Caco-2 (cell line): Measurements from ENCODE around the gene CD1C. TPM values are rescaled to one million over a fixed set of nuclear protein-coding genes. Genes with fewer than 3 reads are reported as not detected.
"Not testable (repeated sequence)": the region's sequence is repeated elsewhere in the genome, so short reads cannot be mapped to it uniquely, and the experiment has no call there.

Experiments used
- BruUV-seq: library from RNA; stranded (reverse); fragments of 400-500 nt; replicated peaks from 2 replicates; lab custom pipeline; 2021; lab: Mats Ljungman, UMichigan
- CTCF ChIA-PET: fragments of 300-600 bp; sonication (Branson Sonifier 250); formaldehyde crosslinking; loops from one replicate; lab custom pipeline; 2022; ENCODE audit warnings: antibody characterized with exemption; lab: Charles Lee
- POLR2A ChIA-PET: fragments of 300-600 bp; sonication (Branson Sonifier 250); formaldehyde crosslinking; loops from one replicate; lab custom pipeline; 2022; ENCODE audit warnings: antibody characterized with exemption; lab: Charles Lee
- DNase-seq, 2 experiments: peaks; one replicate each; pipeline versions ENCODE4 v3.0.0 to v3.0.0-alpha.2; 2020 to 2022
- H3K27me3 ChIP-seq: replicated peaks from 2 replicates; pipeline ENCODE4 v1.6.0; 2011; ENCODE audit warnings: low read length; ENCODE audit not compliant: control insufficient read depth, insufficient read depth
- H3K36me3 ChIP-seq: 2 replicates; pipeline ENCODE4 v1.5.1; 2011; ENCODE audit warnings: low read length; ENCODE audit not compliant: control insufficient read depth, insufficient read depth
- H3K4me1 ChIP-seq: fragments of 250-450 bp; sonication (Bioruptor Pico); 2 replicates; pipeline ENCODE4 v1.5.1; 2020; ENCODE audit warnings: mild to moderate bottlenecking
- H3K4me3 ChIP-seq: 2 replicates; pipeline ENCODE4 v1.5.1; 2011; ENCODE audit warnings: low read depth, mild to moderate bottlenecking, control low read depth, low read length
- H3K9me3 ChIP-seq: fragments of 250-450 bp; sonication (Bioruptor Pico); 2 replicates; pipeline ENCODE4 v1.5.1; 2020; ENCODE audit warnings: mild to moderate bottlenecking, moderate library complexity
- H3K27ac Mint-ChIP-seq: one replicate; pipeline ENCODE4 v1.8.0; 2022; ENCODE audit warnings: mixed read lengths; ENCODE audit not compliant: unreplicated experiment
- H3K27me3 Mint-ChIP-seq: one replicate; pipeline ENCODE4 v1.8.0; 2022; ENCODE audit warnings: mixed read lengths; ENCODE audit not compliant: insufficient read depth, unreplicated experiment
- H3K36me3 Mint-ChIP-seq: one replicate; pipeline ENCODE4 v1.8.0; 2022; ENCODE audit warnings: mild to moderate bottlenecking, mixed read lengths; ENCODE audit not compliant: insufficient read depth, unreplicated experiment
- H3K4me1 Mint-ChIP-seq: one replicate; pipeline ENCODE4 v1.8.0; 2022; ENCODE audit warnings: low read depth, mixed read lengths; ENCODE audit not compliant: unreplicated experiment
- H3K4me3 Mint-ChIP-seq: one replicate; pipeline ENCODE4 v1.8.0; 2022; ENCODE audit warnings: mild to moderate bottlenecking, moderate library complexity, mixed read lengths; ENCODE audit not compliant: unreplicated experiment
- H3K9me3 Mint-ChIP-seq: one replicate; pipeline ENCODE4 v1.8.0; 2022; ENCODE audit warnings: mixed read lengths; ENCODE audit not compliant: unreplicated experiment
- intact Hi-C: fragments of 100-400 bp; cut with micrococcal nuclease; formaldehyde crosslinking; loops from one replicate; pipeline ENCODE4 v1.10.0; 2022; ENCODE audit not compliant: unreplicated experiment
- total RNA-seq: library from RNA; stranded (reverse); gene quantifications from 2 replicates; pipeline ENCODE4 v1.2.3, GENCODE V29; 2022
- TF ChIP-seq, protein P1 (sequence below), 2 experiments: fragments of 200-600 bp in 1 of 2; IDR thresholded peaks; 1 replicate in 1 of 2; 2 replicates in 1 of 2; pipeline versions ENCODE4 v1.5.1 to v1.8.0; 2011 to 2022; ENCODE audit warnings: antibody characterized with exemption in 1 of 2, control low read depth in 1 of 2, inconsistent platforms in 1 of 2, low read depth in 1 of 2, low read length in 1 of 2, mild to moderate bottlenecking in 1 of 2, moderate library complexity in 1 of 2; ENCODE audit not compliant: insufficient read depth in 1 of 2, severe bottlenecking in 1 of 2, unreplicated experiment in 1 of 2

Gene CD1C
- total RNA-seq, 1 experiment from 2014 or later: not detected

DNA sequence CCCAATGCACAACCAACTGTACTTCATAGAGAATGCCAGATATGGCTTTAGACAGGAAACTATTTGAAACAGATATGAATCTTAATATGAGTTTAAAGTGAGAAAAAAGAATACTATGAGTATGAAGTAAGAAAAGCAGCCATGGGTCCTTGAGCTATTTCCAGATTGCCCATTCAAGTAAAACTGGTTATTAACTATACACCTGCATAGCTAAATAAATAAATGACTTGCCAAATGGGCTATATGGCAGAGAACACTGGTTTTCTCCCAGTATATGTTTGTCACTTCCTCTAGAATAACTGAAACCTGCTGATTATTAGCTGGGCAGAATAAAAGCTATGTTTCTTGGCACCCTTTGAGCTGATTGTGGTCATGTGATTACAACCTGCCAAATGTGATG is 17.0 kb upstream of the CD1C start:
- BruUV-seq: no TSS peak

DNA sequence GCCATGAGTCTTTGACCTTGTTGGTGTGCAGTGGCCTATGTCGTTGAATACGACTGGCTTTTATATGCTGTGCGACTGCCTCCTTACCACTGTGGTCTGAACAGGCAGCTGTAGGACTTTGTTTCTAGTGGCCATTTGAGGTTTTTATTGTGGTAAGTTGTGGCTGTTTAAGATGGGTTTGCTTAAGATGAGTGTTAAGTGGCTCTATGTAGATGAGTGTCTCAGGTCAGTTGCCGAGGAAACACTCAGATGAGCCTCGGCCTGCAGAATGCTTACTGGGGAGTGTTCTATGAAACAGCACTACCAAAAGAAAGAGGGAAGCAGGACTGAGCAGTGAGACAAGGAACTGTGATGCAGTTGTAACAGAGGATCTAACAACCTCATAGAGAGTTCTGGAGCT is 14.9 kb upstream of the CD1C start:
- no TSS peak for BruUV-seq
- Mint-ChIP-seq H3K36me3 (no peaks in the 10 kb centered on the region), H3K27ac (no peak overlapping the region), H3K4me1 (no peaks in the 10 kb centered on the region), H3K27me3 (no peaks in the 10 kb centered on the region), H3K9me3 (no peaks in the 10 kb centered on the region), H3K4me3 (no peak overlapping the region)
- CTCF ChIA-PET: no interaction called here
- H3K27me3 ChIP-seq: no peaks in the 10 kb centered on the region
- DNase-seq: no peak
- TF ChIP-seq, protein P1, sequence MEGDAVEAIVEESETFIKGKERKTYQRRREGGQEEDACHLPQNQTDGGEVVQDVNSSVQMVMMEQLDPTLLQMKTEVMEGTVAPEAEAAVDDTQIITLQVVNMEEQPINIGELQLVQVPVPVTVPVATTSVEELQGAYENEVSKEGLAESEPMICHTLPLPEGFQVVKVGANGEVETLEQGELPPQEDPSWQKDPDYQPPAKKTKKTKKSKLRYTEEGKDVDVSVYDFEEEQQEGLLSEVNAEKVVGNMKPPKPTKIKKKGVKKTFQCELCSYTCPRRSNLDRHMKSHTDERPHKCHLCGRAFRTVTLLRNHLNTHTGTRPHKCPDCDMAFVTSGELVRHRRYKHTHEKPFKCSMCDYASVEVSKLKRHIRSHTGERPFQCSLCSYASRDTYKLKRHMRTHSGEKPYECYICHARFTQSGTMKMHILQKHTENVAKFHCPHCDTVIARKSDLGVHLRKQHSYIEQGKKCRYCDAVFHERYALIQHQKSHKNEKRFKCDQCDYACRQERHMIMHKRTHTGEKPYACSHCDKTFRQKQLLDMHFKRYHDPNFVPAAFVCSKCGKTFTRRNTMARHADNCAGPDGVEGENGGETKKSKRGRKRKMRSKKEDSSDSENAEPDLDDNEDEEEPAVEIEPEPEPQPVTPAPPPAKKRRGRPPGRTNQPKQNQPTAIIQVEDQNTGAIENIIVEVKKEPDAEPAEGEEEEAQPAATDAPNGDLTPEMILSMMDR (IDR thresholded peaks at IDR 0.05; ENCODE audit: insufficient read depth in 1 of 2, low read depth in 1 of 2, low read length in 1 of 2, severe bottlenecking in 1 of 2, unreplicated experiment in 1 of 2): no peak
- no peaks in the 10 kb centered on the region for H3K9me3 ChIP-seq
- POLR2A ChIA-PET: no interaction called here
- no peak overlapping the region for H3K4me3 ChIP-seq
- no peaks in the 10 kb centered on the region for H3K4me1 ChIP-seq
- no peaks in the 10 kb centered on the region for H3K36me3 ChIP-seq
- intact Hi-C loops: no loop called here

More for the DNA sequence above, 17.0 kb upstream of the CD1C start:
- Histone ChIP-seq H3K4me3 (no peak overlapping the region), H3K4me1 (no peaks in the 10 kb centered on the region), H3K27me3 (no peaks in the 10 kb centered on the region), H3K36me3 (no peaks in the 10 kb centered on the region), H3K9me3 (no peaks in the 10 kb centered on the region)
- Mint-ChIP-seq H3K4me3 (no peak overlapping the region), H3K36me3 (no peaks in the 10 kb centered on the region), H3K27ac (no peak overlapping the region), H3K9me3 (no peaks in the 10 kb centered on the region), H3K27me3 (no peaks in the 10 kb centered on the region), H3K4me1 (no peaks in the 10 kb centered on the region)
- ChIA-PET CTCF (no interaction called here), POLR2A (no interaction called here)
- DNase-seq: no peak
- TF ChIP-seq, protein P1 (IDR thresholded peaks at IDR 0.05; ENCODE audit: insufficient read depth in 1 of 2, low read depth in 1 of 2, low read length in 1 of 2, severe bottlenecking in 1 of 2, unreplicated experiment in 1 of 2): no peak
- intact Hi-C loops: no loop called here

DNA sequence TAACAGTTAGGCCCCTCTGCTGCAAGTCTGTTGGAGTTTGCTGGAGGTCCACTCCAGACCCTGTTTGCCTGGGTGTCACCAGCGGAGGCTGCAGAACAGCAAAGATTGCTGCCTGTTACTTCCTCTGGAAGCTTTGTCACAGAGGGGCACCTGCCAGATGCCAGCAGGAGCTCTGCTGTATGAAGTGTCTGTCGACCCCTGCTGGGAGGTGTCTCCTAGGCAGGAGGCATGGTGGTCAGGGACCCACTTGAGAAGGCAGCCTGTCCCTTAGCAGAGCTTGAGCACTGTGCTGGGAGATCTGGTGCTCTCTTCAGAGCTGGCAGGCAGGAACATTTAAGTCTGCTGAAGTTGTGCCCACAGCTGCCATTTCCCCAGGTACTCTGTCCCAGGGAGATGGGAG is 7.3 kb upstream of the CD1C start:
- H3K9me3 Mint-ChIP-seq, DNase-seq, intact Hi-C loops: not testable (repeated sequence)

DNA sequence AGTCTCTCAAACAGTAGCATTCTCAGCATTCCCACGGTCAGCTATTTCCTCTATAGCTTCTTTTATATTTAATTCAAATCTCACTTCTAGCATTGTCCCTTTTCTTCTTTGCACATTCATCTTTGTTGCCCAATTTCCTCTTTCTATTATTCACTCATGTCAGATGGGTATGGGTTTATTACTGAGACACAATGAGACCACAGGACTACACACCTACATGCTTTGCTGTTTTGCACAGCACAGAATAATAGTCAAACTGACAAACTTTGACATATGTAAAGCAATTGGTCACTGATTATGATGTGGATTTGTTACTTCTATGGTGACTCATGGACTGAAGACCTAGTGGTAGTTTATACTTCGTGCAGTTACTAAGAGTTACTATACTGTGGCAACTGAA is 5.8 kb upstream of the CD1C start:
- TF ChIP-seq, protein P1 (IDR thresholded peaks at IDR 0.05; ENCODE audit: insufficient read depth in 1 of 2, low read depth in 1 of 2, low read length in 1 of 2, severe bottlenecking in 1 of 2, unreplicated experiment in 1 of 2): no peak
- no peaks in the 10 kb centered on the region for H3K4me1 Mint-ChIP-seq
- Histone ChIP-seq H3K9me3 (no peaks in the 10 kb centered on the region), H3K36me3 (no peaks in the 10 kb centered on the region), H3K4me1 (no peaks in the 10 kb centered on the region), H3K27me3 (no peaks in the 10 kb centered on the region), H3K4me3 (no peak overlapping the region)
- H3K4me3 Mint-ChIP-seq: no peak overlapping the region
- intact Hi-C loops: no loop called here
- H3K36me3 Mint-ChIP-seq: no peaks in the 10 kb centered on the region
- POLR2A ChIA-PET: no interaction called here
- CTCF ChIA-PET: no interaction called here
- H3K27me3 Mint-ChIP-seq: no peaks in the 10 kb centered on the region
- no peaks in the 10 kb centered on the region for H3K9me3 Mint-ChIP-seq
- DNase-seq: no peak
- BruUV-seq: no TSS peak
- H3K27ac Mint-ChIP-seq: no peak overlapping the region

More for the DNA sequence above, 7.3 kb upstream of the CD1C start:
- BruUV-seq, H3K36me3 ChIP-seq, H3K27me3 Mint-ChIP-seq, H3K27ac Mint-ChIP-seq, POLR2A ChIA-PET, CTCF ChIA-PET, H3K9me3 ChIP-seq, H3K4me3 ChIP-seq, H3K4me1 ChIP-seq, H3K4me1 Mint-ChIP-seq, H3K27me3 ChIP-seq, H3K4me3 Mint-ChIP-seq, H3K36me3 Mint-ChIP-seq: not testable (repeated sequence)
